Measurements from ENCODE around the gene STK32C. TPM values are rescaled to one million over a fixed set of nuclear protein-coding genes. Genes with fewer than 3 reads are reported as not detected.
A peak's percentile ranks its signal among the peaks of the same experiment; 100 is the strongest.

The STK32C gene
- total and polyA plus RNA-seq, 2 of the 4 experiments (the other 2 are of a cell fraction), result 5.0 to 8.3 TPM

DNA sequence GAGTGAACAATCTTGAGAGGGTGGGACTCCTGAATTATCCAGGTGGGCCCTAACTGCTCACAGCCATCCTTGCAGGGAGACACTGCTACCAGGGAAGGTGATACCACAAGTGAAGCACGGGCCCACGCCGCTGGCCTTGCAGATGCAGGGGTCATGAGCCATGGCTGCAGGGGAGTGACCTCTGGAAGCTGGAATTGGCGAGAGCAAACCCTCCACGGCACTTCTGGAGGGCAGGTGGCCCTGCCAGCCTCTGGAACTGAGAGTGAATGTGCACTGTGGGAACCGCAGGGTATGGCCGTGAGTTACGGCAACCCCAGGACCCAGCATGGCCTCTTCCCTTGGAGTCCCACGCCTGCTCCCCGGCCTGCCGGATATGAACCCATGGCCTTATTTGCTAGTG is 37.5 kb downstream of the STK32C start:
- Histone ChIP-seq H3K56ac (ENCODE audit: extremely low read depth, insufficient read depth, low read length) (no peak overlapping the region), H2AK5ac (ENCODE audit: low read depth, low read length) (no peak overlapping the region), H3K4me1 (ENCODE audit: control insufficient read depth, insufficient read depth, low read length) (peaks cover 13% of the 10 kb centered on the region; the same call in 1 of the 2 replicates), H2AFZ (replicated peaks; ENCODE audit: low read length, poor library complexity) (peak overlapping the region; percentile 10), H3K27me3 (ENCODE audit: control insufficient read depth, insufficient read depth, low read length) (peaks cover 3% of the 10 kb centered on the region), H2BK120ac (ENCODE audit: low read depth, low read length) (no peak overlapping the region), H3K18ac (ENCODE audit: low read depth, low read length) (no peak overlapping the region), H3K4me3 (ENCODE audit: insufficient read depth, low read depth, low read length) (no peak overlapping the region), H3K9me1 (ENCODE audit: insufficient read depth, low read length) (peaks cover 3% of the 10 kb centered on the region; the same call in 1 of the 2 replicates), H2BK15ac (ENCODE audit: low read depth, low read length) (no peak overlapping the region), H3K9ac (ENCODE audit: low read depth, low read length) (no peak overlapping the region), H2AK9ac (replicated peaks; ENCODE audit: low read depth, low read length, poor library complexity) (no peak overlapping the region), H2BK5ac (ENCODE audit: low read depth, low read length, poor library complexity, severe bottlenecking) (no peak overlapping the region), H3K4ac (ENCODE audit: low read depth, low read length) (no peak overlapping the region), H4K91ac (ENCODE audit: insufficient read depth, low read depth, low read length) (no peak overlapping the region), H3K79me1 (ENCODE audit: low read depth in 1 of 2, low read length in 2 of 2) (no peaks in the 10 kb centered on the region), H4K5ac (ENCODE audit: low read depth, low read length) (no peak overlapping the region), H3K36me3 (ENCODE audit: control insufficient read depth, insufficient read depth, low read length) (no peaks in the 10 kb centered on the region), H3K23ac (ENCODE audit: low read depth, low read length) (no peak overlapping the region), H2BK20ac (ENCODE audit: low read depth, low read length) (no peak overlapping the region), H3K9me3 (ENCODE audit: control insufficient read depth, insufficient read depth, low read length) (no peaks in the 10 kb centered on the region), H4K20me1 (ENCODE audit: insufficient read depth, low read length) (peaks cover 9% of the 10 kb centered on the region), H3K14ac (replicated peaks; ENCODE audit: low read depth, low read length) (no peak overlapping the region), H3K27ac (ENCODE audit: insufficient read depth, low read length) (no peak overlapping the region), H3K4me2 (ENCODE audit: low read depth, low read length) (no peak overlapping the region), H4K8ac (ENCODE audit: low read depth in 2 of 2, low read length in 2 of 2) (no peak overlapping the region)
- dilution Hi-C loops (cut with HindIII; ENCODE audit: low sequenced_read_pairs, unreplicated experiment) (no loop called here), in situ Hi-C loops (cut with MboI; ENCODE audit: low sequenced_read_pairs) (no loop called here), intact Hi-C loops (cut with micrococcal nuclease) (loop anchor here (5.0 kb wide), 1 partner anchor 37 kb away; the partner anchor contains the start of gene STK32C)
- ATAC-seq (ENCODE audit: low read depth) (no peak), DNase-seq (no peak)
- WGBS, 2 experiments (ENCODE audit: extremely low coverage in 2 of 2, insufficient read length in 1 of 2), result 82% methylated on average over 8 of the region's 11 CpGs; no CpG with 5 or more reads in 1 of the 2 experiments
- CTCF ChIA-PET, result no interaction called here
- TF ChIP-seq CHD1 (IDR thresholded peaks at IDR 0.05; ENCODE audit: low read depth, low read length) (no peak), MXI1 (IDR thresholded peaks at IDR 0.05; ENCODE audit: borderline replicate concordance, low read depth, low read length) (no peak), RAD21 (IDR thresholded peaks at IDR 0.05; ENCODE audit: low read length) (no peak), BHLHE40 (IDR thresholded peaks at IDR 0.05; ENCODE audit: low read depth, low read length) (no peak), MAFK (IDR thresholded peaks at IDR 0.05; ENCODE audit: low read depth, low read length) (no peak), SMC3 (IDR thresholded peaks at IDR 0.05; ENCODE audit: low read depth, low read length) (no peak), NFE2L2 (IDR thresholded peaks at IDR 0.05; ENCODE audit: low read depth, low read length) (no peak), CEBPB (IDR thresholded peaks at IDR 0.05; ENCODE audit: low read depth, low read length) (no peak), POLR2A (IDR thresholded peaks at IDR 0.05; ENCODE audit: low read depth, low read length) (no peak), RCOR1 (IDR thresholded peaks at IDR 0.05; ENCODE audit: insufficient replicate concordance, low read length) (no peak), RFX5 (IDR thresholded peaks at IDR 0.05; ENCODE audit: low read depth, low read length) (no peak)
- TF ChIP-seq, protein P1, sequence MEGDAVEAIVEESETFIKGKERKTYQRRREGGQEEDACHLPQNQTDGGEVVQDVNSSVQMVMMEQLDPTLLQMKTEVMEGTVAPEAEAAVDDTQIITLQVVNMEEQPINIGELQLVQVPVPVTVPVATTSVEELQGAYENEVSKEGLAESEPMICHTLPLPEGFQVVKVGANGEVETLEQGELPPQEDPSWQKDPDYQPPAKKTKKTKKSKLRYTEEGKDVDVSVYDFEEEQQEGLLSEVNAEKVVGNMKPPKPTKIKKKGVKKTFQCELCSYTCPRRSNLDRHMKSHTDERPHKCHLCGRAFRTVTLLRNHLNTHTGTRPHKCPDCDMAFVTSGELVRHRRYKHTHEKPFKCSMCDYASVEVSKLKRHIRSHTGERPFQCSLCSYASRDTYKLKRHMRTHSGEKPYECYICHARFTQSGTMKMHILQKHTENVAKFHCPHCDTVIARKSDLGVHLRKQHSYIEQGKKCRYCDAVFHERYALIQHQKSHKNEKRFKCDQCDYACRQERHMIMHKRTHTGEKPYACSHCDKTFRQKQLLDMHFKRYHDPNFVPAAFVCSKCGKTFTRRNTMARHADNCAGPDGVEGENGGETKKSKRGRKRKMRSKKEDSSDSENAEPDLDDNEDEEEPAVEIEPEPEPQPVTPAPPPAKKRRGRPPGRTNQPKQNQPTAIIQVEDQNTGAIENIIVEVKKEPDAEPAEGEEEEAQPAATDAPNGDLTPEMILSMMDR (conservative IDR thresholded peaks at IDR 0.05; ENCODE audit: low read depth, low read length), result no peak
- TF ChIP-seq, protein P2, sequence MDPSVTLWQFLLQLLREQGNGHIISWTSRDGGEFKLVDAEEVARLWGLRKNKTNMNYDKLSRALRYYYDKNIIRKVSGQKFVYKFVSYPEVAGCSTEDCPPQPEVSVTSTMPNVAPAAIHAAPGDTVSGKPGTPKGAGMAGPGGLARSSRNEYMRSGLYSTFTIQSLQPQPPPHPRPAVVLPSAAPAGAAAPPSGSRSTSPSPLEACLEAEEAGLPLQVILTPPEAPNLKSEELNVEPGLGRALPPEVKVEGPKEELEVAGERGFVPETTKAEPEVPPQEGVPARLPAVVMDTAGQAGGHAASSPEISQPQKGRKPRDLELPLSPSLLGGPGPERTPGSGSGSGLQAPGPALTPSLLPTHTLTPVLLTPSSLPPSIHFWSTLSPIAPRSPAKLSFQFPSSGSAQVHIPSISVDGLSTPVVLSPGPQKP (IDR thresholded peaks at IDR 0.05; ENCODE audit: borderline replicate concordance, low read depth, low read length), result no peak
- TF ChIP-seq, protein P3, sequence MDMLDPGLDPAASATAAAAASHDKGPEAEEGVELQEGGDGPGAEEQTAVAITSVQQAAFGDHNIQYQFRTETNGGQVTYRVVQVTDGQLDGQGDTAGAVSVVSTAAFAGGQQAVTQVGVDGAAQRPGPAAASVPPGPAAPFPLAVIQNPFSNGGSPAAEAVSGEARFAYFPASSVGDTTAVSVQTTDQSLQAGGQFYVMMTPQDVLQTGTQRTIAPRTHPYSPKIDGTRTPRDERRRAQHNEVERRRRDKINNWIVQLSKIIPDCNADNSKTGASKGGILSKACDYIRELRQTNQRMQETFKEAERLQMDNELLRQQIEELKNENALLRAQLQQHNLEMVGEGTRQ (IDR thresholded peaks at IDR 0.05; ENCODE audit: low read depth, low read length), result no peak
- POLR2A ChIA-PET (ENCODE audit: unreplicated experiment), result no interaction called here
- no TSS peak for BruUV-seq (replicated peaks)
